Esophagus muscularis mucosa (tissue), 3 donors: ENCODE data around the gene PLK1.

ENCODE experiments used
- POLR2A ChIP-seq: fragments of 450-650 bp; IDR thresholded peaks from one replicate; pipeline ENCODE4 v1.6.1; 2017; ENCODE audit warnings: antibody characterized with exemption, moderate library complexity, mild to moderate bottlenecking, low read depth
- POLR2AphosphoS5 ChIP-seq, 2 donors: sonication (generic); formaldehyde crosslinking; IDR thresholded peaks; one replicate each; pipeline ENCODE4 v1.6.1; 2017; ENCODE audit warnings: antibody characterized with exemption in 2 of 2
- TF ChIP-seq, protein P1 (sequence below), 3 experiments: fragments of 200-600 bp in 2 of 3; fragments of 450-650 bp in 1 of 3; sonication (generic) in 2 of 3; IDR thresholded peaks; one replicate each; pipeline ENCODE4 v1.5.1; 2017 to 2019; ENCODE audit warnings: antibody characterized with exemption in 3 of 3, mild to moderate bottlenecking in 2 of 3, moderate library complexity in 1 of 3

- no peak for TF ChIP-seq POLR2A
- TF ChIP-seq, protein P1, sequence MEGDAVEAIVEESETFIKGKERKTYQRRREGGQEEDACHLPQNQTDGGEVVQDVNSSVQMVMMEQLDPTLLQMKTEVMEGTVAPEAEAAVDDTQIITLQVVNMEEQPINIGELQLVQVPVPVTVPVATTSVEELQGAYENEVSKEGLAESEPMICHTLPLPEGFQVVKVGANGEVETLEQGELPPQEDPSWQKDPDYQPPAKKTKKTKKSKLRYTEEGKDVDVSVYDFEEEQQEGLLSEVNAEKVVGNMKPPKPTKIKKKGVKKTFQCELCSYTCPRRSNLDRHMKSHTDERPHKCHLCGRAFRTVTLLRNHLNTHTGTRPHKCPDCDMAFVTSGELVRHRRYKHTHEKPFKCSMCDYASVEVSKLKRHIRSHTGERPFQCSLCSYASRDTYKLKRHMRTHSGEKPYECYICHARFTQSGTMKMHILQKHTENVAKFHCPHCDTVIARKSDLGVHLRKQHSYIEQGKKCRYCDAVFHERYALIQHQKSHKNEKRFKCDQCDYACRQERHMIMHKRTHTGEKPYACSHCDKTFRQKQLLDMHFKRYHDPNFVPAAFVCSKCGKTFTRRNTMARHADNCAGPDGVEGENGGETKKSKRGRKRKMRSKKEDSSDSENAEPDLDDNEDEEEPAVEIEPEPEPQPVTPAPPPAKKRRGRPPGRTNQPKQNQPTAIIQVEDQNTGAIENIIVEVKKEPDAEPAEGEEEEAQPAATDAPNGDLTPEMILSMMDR (IDR thresholded peaks at IDR 0.05): no peak
- no peak for TF ChIP-seq POLR2AphosphoS5 (IDR thresholded peaks at IDR 0.05)
Observed at GRCh38 chr16:23701045-23701444, 22.4 kb downstream of the PLK1 start.
